GM18519 (cell line): Measurements from ENCODE around the gene ENAM.
A peak's percentile ranks its signal among the peaks of the same experiment; 100 is the strongest.

ENCODE experiments used
- ATAC-seq: cut with Tn5 transposase; IDR thresholded peaks from one replicate; pipeline ENCODE4 v1.9.1; 2021; ENCODE audit warnings: mild to moderate bottlenecking, moderate library complexity; ENCODE audit not compliant: unreplicated experiment, low FRiP score

ENAM gene, protein sequence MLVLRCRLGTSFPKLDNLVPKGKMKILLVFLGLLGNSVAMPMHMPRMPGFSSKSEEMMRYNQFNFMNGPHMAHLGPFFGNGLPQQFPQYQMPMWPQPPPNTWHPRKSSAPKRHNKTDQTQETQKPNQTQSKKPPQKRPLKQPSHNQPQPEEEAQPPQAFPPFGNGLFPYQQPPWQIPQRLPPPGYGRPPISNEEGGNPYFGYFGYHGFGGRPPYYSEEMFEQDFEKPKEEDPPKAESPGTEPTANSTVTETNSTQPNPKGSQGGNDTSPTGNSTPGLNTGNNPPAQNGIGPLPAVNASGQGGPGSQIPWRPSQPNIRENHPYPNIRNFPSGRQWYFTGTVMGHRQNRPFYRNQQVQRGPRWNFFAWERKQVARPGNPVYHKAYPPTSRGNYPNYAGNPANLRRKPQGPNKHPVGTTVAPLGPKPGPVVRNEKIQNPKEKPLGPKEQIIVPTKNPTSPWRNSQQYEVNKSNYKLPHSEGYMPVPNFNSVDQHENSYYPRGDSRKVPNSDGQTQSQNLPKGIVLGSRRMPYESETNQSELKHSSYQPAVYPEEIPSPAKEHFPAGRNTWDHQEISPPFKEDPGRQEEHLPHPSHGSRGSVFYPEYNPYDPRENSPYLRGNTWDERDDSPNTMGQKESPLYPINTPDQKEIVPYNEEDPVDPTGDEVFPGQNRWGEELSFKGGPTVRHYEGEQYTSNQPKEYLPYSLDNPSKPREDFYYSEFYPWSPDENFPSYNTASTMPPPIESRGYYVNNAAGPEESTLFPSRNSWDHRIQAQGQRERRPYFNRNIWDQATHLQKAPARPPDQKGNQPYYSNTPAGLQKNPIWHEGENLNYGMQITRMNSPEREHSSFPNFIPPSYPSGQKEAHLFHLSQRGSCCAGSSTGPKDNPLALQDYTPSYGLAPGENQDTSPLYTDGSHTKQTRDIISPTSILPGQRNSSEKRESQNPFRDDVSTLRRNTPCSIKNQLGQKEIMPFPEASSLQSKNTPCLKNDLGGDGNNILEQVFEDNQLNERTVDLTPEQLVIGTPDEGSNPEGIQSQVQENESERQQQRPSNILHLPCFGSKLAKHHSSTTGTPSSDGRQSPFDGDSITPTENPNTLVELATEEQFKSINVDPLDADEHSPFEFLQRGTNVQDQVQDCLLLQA

DNA sequence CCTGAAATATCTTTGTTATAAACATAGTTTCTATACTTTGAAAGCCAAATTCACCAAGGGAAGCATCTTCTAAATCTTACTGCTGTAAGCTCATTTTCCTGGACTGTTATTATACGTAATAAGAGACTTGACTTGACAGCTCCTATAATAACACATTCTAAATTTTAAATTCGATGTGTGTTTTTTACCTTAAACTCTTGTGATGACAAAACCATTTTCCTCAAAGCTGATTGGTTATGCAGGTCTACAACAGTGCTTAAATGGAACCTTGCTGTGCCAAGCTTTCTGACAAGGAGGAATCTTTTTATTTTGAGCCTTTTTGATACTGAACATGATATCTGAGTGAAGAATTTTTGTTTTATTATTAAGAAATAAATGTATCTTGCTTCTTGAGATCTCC lies at the start of gene ENAM:
Gene ENAM, plus strand, starts transcription at position 301 of the 400 bp plus-strand sequence. CDS start 757 bp downstream, outside the sequence.
- no peak for ATAC-seq

DNA sequence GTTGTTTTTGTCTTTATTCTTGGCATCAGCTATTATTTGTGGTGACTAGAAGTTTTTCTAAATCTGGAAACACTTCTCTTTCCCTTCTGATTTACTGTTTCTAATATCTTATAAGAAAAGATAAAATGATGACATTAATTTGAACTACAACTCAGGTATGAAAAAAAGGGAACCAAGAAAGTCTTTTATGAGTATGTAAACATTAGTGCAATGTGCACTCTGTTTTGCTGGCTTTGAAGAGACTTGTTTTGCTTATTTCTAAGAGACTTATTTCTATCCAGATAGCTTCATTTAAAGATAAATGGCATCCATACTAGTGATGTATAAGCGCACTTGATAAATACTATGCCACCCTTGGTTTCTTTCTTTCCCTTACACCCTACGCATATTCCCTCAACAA lies 46.6 kb upstream of the ENAM start:
- no peak for ATAC-seq

DNA sequence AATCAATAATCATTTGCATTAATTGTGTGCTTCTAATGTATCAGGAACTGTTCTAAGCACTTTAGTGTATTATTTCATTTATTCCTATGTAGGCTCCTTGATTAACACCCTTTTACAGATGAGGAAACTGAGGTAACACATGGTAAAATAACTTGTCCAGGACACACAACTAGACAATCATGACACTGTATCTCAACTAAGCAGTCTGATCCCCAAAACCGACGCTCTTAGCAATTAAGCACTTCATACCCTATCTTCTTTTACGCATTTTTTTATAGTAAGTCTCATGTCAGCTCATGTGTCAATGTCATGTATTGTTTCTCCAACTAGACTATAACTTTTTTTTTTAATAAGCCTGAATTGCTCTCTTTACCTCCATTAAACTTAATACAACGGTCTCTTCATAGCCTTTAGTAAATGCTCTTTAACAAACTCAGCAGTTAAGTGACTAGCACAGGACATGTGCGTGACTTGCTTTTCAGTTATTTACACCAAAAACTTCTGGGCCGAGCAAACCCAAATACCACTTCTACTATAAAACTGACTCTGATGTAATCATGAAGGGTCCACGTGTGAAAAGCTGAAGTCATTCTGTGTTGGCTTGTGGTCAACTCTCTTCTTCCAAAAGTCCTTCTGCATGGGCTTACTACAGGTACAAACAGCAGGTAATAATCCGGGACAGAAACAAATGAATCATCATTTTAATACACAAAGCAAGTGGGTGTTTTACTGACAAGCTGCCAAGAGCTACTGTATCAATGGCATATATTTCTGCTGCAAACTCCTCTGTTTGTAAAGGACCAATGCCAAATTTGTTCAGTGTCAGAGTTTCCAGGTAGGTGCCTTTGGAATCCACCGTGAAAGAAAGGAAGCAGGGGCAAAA lies 44.4 kb upstream of the ENAM start:
- no peak for ATAC-seq

DNA sequence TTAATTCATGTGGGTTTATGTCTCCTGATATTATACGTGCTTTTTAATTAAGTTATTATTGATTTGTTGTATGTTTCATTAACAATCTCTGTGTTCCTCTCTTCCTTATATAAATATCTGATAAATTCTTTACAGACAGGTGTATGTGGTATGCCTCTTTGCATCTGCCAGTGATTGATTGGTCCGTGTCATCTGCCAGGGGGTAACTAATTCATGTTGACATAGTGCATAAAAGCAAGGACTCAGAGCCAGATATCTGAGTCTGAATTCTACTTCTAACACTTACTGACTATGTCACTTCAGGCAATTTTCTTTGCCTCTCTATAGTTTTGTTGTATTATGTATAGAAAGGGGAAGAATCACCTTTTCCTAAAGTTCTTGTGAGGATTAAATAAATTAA lies 41.7 kb upstream of the ENAM start:
- ATAC-seq, result no peak

DNA sequence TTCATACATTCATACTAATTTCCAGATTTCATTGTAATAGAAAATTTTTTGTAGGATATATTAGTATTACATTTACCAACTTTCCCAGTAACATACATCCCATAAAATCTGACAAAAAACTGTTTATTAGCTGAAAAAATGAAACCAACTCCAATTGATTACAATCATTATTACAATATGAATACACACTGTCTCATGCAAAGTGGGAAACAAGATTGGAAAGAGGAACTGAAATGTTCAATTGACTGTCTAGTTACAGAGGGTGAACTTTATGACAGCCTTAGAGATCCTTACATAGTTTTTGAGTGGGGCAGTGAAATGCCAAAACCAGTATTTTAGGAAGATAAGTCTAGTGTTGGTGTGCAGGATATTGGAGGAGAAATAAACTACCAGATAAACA lies 38.8 kb upstream of the ENAM start:
- peak; percentile 99 for ATAC-seq

DNA sequence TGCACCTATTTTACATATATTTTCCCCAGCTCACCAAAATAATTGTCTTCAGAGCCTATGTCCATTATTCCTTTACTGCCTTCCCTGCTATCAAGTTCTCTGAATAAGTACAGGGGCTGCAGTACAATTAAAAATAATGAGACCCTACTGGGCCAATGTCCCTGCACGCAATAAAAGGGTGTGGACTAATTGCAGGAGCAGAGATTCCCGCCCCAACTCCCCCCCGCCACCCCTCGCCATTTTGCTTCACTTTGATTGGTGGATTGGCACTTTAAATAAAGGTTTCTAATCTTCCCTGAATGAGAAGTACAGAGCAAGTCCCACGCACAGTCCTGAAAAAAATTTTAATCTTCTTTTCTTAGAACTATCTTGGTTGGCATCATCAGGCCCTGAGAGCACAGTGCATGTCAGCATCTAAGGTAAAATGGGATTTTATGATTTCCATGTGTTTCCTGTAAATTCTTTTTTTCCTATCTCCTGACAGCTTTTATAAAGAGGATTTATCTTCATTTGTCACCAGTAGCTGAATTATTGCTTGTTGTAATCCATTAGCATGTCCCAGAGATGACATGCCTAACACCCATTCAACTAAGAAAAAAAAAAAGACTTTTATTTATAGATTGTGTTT lies 36.5 kb upstream of the ENAM start, which contains the start of gene AMBN:
Gene AMBN, plus strand, starts transcription at position 302 of the 628 bp plus-strand sequence. Its CDS starts 103 bp downstream, at position 405.
- no peak for ATAC-seq

DNA sequence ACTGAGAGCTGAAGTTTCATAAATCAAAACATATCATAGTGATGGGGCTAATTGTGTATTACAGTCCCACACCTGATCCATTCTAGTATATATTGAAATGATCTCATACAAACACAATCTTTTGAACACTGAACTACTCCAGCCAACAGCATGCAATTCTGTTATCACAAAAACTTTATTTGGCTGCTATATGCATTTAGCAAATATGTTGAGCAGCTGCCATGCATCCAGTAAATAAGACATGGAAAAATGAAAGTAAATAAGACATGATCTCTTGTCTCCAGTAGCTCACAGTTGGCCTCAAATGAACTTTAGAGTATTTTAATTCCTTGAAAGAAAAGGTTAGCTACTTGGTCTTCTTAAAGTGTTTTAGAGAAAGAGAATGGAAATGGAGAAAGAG lies 34.3 kb upstream of the ENAM start:
- no peak for ATAC-seq

DNA sequence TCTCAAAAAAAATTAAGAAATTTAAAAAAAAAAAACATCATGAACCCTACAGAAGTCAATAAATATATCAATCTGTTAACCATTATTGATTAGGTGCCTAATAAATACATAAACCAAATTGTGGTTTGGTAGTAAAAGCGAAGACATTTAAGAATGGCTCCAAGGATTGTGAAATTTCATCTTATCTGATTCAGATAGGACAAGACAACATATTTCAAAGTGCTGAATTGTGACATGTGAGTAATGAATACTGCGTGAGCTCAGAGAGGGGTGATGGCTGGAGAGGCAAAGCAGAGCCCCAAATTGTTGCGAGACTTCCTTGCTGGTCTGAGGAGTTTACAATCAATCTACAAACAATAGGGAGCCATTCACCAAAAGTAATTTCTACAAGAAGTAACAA lies 28.2 kb upstream of the ENAM start:
- ATAC-seq, result no peak

DNA sequence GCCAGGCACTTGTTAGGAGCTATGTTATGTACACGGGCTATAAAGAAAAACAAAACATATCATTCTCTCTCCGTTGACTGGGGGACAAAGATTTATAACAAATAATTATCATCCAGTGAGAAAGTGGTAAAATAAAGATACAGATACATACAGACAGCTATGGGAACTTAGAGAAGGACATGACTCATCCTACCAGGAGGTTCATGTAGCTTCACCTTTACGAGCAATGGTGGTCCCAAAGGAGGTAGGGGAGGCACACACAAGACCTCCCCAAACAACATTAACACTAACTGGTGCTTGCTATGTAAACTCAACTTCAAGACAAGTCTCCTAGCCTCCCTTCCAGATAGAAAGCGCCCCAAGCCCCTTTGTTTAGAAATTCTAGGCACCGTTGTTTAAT lies 27.6 kb upstream of the ENAM start:
- no peak for ATAC-seq

DNA sequence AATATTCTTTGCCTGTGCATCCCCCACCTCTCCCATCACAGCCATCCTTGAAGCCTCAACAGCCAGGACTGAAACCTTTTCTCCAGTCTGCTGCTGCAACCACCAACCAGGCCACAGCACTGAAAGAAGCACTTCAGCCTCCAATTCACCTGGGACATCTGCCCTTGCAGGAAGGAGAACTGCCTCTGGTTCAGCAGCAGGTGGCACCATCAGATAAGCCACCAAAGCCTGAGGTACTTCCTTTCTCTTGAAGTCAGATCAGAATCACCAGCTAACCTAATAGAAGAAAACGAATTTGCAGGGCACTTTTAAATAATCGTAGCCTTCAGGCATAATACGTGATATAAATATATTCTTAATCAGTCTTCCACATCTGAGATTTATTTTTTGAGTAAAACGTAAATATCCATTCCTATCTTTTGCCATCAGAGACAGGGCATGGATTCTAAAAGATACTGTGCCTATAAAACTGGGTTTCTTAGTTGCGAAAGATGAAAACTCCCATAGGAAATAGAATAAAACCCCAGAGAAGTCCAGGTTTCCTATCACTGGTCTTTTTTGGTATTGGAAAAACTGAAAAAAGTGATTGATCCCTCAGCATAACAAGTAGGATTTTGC lies 27.0 kb upstream of the ENAM start:
- ATAC-seq, result peak; percentile 96

DNA sequence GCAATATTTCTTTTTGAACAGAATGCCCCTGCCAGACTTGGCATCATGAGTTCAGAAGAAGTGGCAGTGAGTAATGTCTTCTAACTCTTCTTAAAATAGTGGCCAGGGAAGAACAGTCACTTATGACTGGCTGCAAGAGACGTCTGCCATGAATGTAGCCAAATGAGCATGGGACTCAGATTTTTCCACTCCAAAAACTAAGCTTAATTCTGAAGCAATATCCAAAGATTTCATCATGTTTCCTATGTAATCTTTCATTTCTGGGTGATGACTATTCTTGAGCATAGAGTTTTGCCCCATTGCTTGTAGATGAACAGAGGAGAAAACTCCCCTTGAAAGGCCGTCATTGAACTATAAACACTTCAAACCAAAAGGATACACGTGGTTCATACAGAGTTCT lies 24.7 kb upstream of the ENAM start:
- ATAC-seq, result no peak

DNA sequence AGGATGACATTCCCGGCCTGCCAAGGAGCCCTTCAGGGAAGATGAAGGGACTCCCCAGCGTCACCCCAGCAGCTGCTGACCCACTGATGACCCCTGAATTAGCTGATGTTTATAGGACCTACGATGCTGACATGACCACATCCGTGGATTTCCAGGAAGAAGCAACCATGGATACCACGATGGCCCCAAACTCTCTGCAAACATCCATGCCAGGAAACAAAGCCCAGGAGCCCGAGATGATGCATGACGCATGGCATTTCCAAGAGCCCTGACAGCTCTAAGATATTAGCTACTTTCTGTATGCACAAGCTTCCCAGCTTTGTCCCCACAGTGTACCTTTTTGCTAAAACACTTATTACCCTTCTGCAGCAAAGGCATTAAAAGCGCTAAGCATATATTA lies 22.1 kb upstream of the ENAM start:
- ATAC-seq, result no peak

DNA sequence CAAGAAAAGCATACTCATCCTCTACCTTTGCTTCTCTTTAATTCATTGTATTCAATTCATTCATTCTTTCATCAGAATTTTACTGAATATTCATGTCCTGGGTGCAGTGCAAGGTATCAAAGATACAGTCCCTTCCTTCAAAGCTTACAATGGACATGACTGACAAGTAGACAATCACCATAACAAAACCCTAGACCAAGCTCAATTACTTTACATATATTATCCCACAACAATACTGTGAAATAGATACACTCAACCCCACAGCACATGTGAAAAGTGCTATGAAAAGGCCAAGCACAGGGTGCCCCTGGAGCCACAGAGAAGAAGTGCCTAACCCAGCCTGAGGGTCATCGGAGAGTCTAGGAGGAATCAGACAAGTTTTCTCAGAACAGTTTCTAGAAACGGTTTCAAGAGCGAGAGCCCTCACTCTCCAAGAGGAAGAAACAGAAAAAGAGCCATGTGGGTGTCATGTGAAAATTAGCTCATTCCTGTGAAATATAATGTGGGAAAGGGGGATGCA lies 21.1 kb upstream of the ENAM start:
- no peak for ATAC-seq

DNA sequence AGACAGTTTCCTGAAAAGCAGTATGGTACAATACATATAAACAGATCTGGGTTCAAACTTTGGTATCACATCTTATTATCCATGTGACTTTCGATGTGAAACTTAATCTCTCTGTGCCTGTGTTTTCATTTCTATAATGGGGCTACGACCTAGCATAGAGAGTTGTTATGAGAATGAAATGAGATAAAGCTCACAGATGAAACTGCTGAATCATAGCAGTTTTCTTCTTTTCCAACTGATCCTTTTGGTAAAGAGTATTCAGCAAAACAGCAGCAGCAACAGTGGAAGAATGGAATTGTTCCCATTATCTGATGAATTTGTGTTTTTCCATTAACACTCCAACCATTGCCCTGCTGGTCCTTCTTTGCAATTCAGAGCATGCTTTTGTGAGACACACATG lies 20.2 kb upstream of the ENAM start:
- ATAC-seq, result no peak

DNA sequence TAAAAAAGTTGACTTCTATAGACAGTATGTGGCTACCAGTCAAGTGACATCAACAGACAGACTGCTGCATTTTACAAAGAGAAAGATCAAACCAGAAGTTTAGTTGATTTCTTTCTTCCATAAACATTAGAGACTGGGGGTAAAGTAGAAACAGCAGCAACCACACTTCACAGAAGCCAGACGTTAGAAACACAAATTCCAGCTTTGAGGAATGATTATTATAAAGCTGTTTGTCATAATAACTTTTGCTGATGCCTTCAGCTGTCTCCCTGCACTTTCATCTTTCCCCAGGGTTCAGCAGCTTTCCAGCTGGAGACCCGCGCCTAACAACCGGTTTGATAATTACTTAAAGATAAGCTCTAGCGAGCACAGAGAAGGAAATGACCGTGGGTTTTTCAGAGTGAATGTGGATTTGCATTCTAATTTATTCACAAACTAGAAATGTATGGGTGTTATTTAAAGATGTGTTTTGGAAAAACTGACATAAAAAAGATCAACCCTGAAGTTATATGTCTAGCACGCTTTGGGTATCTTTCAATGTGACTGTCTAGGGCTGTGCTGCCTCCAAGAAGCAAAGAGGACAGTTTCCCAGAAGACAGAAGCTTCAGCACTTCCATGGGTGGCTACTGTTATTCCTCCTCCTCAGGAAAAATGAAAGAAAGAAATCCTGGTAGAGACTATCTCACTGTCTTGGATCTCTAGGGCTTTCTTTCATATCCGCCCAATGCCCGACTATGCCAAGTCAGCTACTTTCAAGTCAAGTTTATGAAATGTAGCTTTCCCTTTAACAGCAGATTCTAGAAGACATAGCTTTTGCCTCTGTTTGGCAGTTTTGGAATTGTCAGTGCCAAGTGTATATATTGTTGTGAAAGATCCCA lies 15.0 kb upstream of the ENAM start:
- ATAC-seq, result no peak

DNA sequence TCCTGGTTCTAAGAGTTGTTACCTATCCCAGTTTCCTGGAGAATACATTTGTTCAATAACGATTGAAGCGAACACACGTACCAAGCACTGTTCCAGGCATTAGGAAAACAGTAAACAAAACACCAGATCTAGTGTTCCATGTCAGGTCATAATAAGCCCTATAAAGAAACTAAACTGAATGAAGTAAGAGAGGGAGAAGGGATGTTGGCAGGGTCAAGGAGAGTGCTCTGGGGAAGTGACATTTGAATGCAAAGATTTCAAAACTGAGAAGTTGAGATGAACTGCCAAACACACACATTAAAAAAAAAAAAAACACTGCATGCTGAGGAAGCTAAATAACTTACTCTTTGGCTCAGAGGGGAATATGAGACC lies 14.4 kb upstream of the ENAM start:
- ATAC-seq, result no peak

DNA sequence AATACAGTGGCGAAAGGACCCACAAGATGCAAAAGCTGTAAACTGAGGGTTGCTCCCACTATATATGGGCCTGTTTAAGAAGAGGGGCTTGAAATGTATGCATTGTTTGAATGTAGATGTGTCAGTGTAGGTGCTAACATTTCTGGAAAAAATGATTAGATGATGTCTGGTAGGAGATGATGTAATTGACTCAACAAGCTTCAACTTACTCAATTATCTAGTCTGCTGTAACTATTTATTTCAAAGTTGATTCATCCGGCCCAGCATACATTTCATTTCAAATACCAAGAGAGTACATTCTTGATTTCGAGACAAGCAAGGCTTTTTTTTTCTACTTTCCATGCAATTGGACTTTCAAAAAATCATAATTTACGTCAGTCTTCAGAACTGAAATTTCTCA lies 9.3 kb upstream of the ENAM start:
- no peak for ATAC-seq

DNA sequence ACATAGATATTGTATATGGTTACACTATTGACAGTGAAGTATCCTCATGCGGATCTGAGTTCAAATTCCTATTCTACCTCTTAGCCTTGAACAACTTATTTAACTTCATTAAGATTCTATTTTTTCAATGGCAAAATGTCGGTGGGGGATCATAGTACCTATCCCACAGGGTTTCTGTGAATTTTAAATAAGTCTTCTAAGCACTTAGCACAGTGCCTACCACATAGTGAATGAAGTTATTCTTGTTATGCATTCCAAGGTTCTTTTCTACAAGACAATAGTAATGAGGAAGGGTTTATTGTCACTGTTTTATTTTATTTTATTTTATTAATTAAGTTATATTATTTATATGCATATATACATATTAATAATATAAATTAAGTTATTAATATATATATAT lies 8.8 kb upstream of the ENAM start:
- no peak for ATAC-seq
